Gastroesophageal sphincter (tissue), 4 donors: ENCODE data around the gene NXF1. TPM values are rescaled to one million over a fixed set of nuclear protein-coding genes. Genes with fewer than 3 reads are reported as not detected.

Experiments used
- ATAC-seq: fragments of 150-250 bp; one replicate; pipeline ENCODE4 v1.9.1; 2016; ENCODE audit warnings: mild to moderate bottlenecking, moderate library complexity
- H3K27ac ChIP-seq, 4 donors: fragments of 200-600 bp; sonication (generic) in 3 of 4; 1 replicate in 3 of 4; 2 replicates in 1 of 4; pipeline ENCODE4 v1.5.1; 2016 to 2019
- H3K27me3 ChIP-seq: fragments of 200-600 bp; sonication (generic); one replicate; pipeline ENCODE4 v1.5.1; 2019
- H3K36me3 ChIP-seq, 2 donors: fragments of 200-600 bp; sonication (generic); one replicate each; pipeline ENCODE4 v1.5.1; 2019; ENCODE audit warnings: control low read depth in 1 of 2
- H3K4me1 ChIP-seq, 3 donors: fragments of 200-600 bp; sonication (generic); 1 replicate in 2 of 3; 2 replicates in 1 of 3; pipeline ENCODE4 v1.5.1; 2016 to 2019; ENCODE audit warnings: control low read depth in 2 of 3
- H3K4me3 ChIP-seq, 2 donors: fragments of 200-600 bp; sonication (generic); one replicate each; pipeline ENCODE4 v1.5.1; 2019; ENCODE audit warnings: mild to moderate bottlenecking in 1 of 2, moderate library complexity in 1 of 2
- H3K9me3 ChIP-seq, 3 donors: fragments of 200-600 bp; sonication (generic); one replicate each; pipeline ENCODE4 v1.5.1; 2017 to 2019; ENCODE audit warnings: control low read depth in 2 of 3
- EP300 ChIP-seq: sonication (generic); formaldehyde crosslinking; IDR thresholded peaks from one replicate; pipeline ENCODE4 v1.6.1; 2017; ENCODE audit warnings: antibody characterized with exemption, mild to moderate bottlenecking
- POLR2A ChIP-seq, 2 donors: fragments of 450-650 bp; IDR thresholded peaks; one replicate each; pipeline ENCODE4 v1.6.1; 2017; ENCODE audit warnings: antibody characterized with exemption in 2 of 2, mild to moderate bottlenecking in 2 of 2, moderate library complexity in 1 of 2
- POLR2AphosphoS5 ChIP-seq: sonication (generic); formaldehyde crosslinking; IDR thresholded peaks from one replicate; pipeline ENCODE4 v1.6.1; 2017; ENCODE audit warnings: antibody characterized with exemption
- whole genome bisulfite sequencing, 2 donors: methylation state at CpG; one replicate each; pipeline ENCODE4 v1.1.5; 2018; ENCODE audit warnings: low coverage in 1 of 2; 5-methylcytosine and 5-hydroxymethylcytosine counted together
- total RNA-seq, 4 donors: library from RNA; depleted of rRNA; stranded (reverse); fragments of >200 nt; gene quantifications; one replicate each; pipeline ENCODE4 v1.1.0, GENCODE V29; 2016
- TF ChIP-seq, protein P1 (sequence below), 4 experiments: fragments of 200-600 bp in 2 of 4; fragments of 450-650 bp in 2 of 4; sonication (generic) in 1 of 4; IDR thresholded peaks; one replicate each; pipeline ENCODE4 v1.5.1; 2017 to 2019; ENCODE audit warnings: antibody characterized with exemption in 4 of 4, mild to moderate bottlenecking in 2 of 4, moderate library complexity in 2 of 4

NXF1 gene
- total RNA-seq, 4 donors from 2014 or later: 33.2 to 72.3 (median 57.2) TPM

DNA sequence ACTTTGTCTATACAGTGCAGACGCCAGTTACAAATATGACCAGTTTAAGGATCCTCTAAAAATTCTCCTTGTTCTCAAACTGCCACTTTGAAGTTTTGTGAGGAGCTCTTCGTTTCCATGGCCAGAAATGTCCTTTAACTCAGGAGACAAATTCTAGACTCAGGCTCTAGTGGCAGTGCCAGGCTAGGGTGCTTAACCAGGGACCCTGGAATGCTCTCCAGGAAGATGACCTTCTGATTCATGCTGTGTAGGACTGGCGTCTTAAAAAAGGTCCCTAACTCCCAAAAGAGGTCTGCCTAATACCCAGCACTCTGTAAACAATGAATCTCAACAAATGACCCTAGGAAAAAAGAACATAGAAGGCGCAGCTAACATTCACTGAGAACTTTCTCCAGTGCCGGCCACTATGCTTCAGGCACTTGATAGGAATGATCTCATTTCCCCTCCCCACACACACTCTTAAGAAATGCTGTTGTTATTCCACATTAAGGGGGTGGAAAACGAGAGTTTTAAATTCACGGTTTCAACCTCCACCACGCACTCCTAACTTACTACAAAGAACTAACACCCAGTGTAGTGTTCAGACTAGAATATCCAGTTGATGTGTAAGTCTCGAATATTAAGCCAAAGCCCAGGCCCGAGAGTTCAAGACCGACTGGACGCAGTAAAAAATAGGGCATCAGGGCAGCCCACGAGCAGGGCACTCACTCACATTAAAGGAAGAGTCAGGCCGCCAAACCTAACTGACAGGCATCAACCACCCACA lies 747 bp downstream of the NXF1 start:
- Histone ChIP-seq H3K27me3 (no peaks in the 10 kb centered on the region), H3K9me3 (no peaks in the 10 kb centered on the region), H3K4me1 (peaks cover 0 to 43% (median 13%) of the 10 kb centered on the region in 3 donors), H3K27ac (peak overlapping the region; percentile 85 to 98 (median 96)), H3K36me3 (peaks cover 0 to 53% of the 10 kb centered on the region in 2 donors), H3K4me3 (peak overlapping the region; percentile 77 to 99)
- peak; percentile 4 for ATAC-seq
- 3 to 5% methylated on average over 9 to 10 of the region's 14 CpGs for WGBS, 2 donors
- TF ChIP-seq, protein P1, sequence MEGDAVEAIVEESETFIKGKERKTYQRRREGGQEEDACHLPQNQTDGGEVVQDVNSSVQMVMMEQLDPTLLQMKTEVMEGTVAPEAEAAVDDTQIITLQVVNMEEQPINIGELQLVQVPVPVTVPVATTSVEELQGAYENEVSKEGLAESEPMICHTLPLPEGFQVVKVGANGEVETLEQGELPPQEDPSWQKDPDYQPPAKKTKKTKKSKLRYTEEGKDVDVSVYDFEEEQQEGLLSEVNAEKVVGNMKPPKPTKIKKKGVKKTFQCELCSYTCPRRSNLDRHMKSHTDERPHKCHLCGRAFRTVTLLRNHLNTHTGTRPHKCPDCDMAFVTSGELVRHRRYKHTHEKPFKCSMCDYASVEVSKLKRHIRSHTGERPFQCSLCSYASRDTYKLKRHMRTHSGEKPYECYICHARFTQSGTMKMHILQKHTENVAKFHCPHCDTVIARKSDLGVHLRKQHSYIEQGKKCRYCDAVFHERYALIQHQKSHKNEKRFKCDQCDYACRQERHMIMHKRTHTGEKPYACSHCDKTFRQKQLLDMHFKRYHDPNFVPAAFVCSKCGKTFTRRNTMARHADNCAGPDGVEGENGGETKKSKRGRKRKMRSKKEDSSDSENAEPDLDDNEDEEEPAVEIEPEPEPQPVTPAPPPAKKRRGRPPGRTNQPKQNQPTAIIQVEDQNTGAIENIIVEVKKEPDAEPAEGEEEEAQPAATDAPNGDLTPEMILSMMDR (IDR thresholded peaks at IDR 0.05): no peak
- TF ChIP-seq EP300: no peak
- TF ChIP-seq POLR2A (IDR thresholded peaks at IDR 0.05): no peak
- TF ChIP-seq POLR2AphosphoS5: no peak

DNA sequence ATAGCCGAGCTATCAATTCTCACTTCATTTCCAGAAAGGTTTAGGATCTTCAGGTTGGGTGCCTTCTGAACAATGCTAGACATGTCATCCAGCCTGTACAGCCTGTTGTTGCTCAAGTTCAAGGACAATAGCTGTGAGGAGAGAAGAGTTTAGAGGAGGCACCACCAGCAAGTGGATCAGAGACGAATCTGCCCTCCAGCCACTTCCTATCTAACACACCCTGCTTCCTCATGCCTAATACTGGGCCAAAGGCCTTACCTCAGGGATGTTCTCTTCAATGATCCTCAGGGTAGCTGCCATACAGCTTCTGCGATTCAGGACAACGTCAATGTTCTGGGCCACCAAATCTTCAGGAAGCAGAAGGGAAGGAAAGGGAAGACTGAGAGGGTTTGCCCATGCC lies 4.2 kb downstream of the NXF1 start:
- 81 to 85% methylated on average over 3 to 4 of the region's 4 CpGs for WGBS, 2 donors
- no peak overlapping the region for H3K27ac ChIP-seq
- no peak for ATAC-seq

DNA sequence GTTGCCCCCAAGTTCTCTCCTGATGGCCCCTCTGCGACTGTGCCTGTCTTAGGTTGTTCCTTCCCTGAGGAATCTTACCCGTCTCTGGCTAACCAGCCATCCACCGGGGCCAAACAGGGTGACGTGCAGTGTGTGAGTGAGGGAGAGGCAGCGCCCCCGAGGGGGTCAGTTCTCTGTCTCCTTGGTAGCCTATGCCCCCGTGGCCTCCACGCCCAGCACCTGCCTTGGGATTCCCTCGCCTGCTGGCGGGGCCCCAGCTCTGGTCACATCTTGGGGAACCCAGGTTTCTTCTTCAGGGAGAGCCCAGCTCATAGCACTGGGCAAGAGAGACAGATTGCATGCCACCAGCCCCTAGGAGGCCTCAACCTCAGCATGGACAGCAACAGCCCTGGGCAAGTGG lies 5.8 kb downstream of the NXF1 start:
- Histone ChIP-seq H3K36me3 (peaks cover 0 to 93% of the 10 kb centered on the region in 2 donors), H3K27ac (no peak overlapping the region), H3K27me3 (no peaks in the 10 kb centered on the region), H3K4me3 (no peak overlapping the region), H3K4me1 (peaks cover 0 to 27% (median 7%) of the 10 kb centered on the region in 3 donors), H3K9me3 (no peaks in the 10 kb centered on the region)
- ATAC-seq: no peak
- TF ChIP-seq POLR2A (IDR thresholded peaks at IDR 0.05): no peak
- TF ChIP-seq, protein P1 (IDR thresholded peaks at IDR 0.05): no peak
- no peak for TF ChIP-seq EP300
- TF ChIP-seq POLR2AphosphoS5: no peak
- 77 to 100% methylated on average over 1 to 5 of the region's 10 CpGs for WGBS, 2 donors

More for the DNA sequence above, 4.2 kb downstream of the NXF1 start:
- Histone ChIP-seq H3K9me3 (no peaks in the 10 kb centered on the region), H3K36me3 (peaks cover 0 to 77% of the 10 kb centered on the region in 2 donors), H3K4me3 (no peak overlapping the region), H3K4me1 (peaks cover 0 to 34% (median 10%) of the 10 kb centered on the region in 3 donors), H3K27me3 (no peaks in the 10 kb centered on the region)
- TF ChIP-seq EP300 (no peak), POLR2AphosphoS5 (no peak)
- TF ChIP-seq, protein P1 (IDR thresholded peaks at IDR 0.05): no peak

DNA sequence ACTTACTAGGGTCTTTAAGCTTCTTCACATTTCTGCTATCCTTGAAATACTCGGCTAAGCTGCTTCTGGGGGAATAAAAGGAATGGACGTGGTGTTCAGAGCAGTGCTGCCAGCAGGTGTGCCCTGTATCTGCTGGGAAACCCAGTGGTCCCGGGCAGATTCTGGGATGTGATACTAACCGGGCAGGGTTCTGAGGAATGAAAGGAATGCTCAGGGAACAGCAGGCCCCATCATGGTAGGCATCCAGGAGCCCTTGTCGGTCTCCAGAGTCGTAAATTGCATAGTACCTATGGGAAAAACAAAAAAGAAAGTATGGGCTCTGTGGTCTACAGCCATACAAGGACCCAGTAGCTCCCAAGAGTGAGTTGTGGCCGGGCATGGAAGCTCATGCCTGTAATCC lies 9.0 kb downstream of the NXF1 start:
- 93 to 100% methylated on average over 1 to 2 of the region's 7 CpGs for WGBS, 2 donors
- Histone ChIP-seq H3K4me1 (peaks cover 5 to 16% (median 9%) of the 10 kb centered on the region in 3 donors), H3K27ac (no peak overlapping the region), H3K9me3 (no peaks in the 10 kb centered on the region), H3K27me3 (no peaks in the 10 kb centered on the region), H3K4me3 (no peak overlapping the region), H3K36me3 (peaks cover 0 to 93% of the 10 kb centered on the region in 2 donors)
- no peak for TF ChIP-seq POLR2A (IDR thresholded peaks at IDR 0.05)
- TF ChIP-seq, protein P1 (IDR thresholded peaks at IDR 0.05): no peak
- no peak for TF ChIP-seq EP300
- TF ChIP-seq POLR2AphosphoS5: no peak
- no peak for ATAC-seq
